ENCODE results near the gene STOML2. TPM values are rescaled to one million over a fixed set of nuclear protein-coding genes. Genes with fewer than 3 reads are reported as not detected.

STOML2 gene
- total RNA-seq, 1 experiment from 2014 or later: 214 TPM

DNA sequence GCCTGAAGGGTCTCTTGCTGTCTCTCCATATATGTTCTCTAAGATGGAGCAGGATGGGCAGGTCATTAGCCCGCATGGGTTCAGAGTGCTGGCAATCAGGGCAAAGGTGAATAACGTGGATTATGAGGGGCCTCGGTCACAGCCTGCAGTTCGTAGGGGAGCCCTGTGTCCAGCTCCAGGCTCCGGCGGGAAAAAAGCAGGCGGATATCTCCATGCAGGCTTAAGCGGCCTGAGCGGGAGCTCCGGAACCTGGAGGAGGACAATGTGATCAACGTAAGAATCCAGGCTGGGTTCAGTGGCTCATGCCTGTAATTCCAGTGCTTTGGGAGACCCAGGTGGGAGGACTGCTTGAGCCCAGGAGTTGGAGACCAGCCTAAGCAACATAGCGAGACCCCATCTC, 2.2 kb upstream of the STOML2 start:
- no peak for TF ChIP-seq RORB (CRISPR knock-in tag; IDR thresholded peaks at IDR 0.05)
- TF ChIP-seq ZNF416 (CRISPR knock-in tag; IDR thresholded peaks at IDR 0.05): no peak
- no peak for TF ChIP-seq SMAD4 (CRISPR knock-in tag; IDR thresholded peaks at IDR 0.05)
- TF ChIP-seq, protein P1, sequence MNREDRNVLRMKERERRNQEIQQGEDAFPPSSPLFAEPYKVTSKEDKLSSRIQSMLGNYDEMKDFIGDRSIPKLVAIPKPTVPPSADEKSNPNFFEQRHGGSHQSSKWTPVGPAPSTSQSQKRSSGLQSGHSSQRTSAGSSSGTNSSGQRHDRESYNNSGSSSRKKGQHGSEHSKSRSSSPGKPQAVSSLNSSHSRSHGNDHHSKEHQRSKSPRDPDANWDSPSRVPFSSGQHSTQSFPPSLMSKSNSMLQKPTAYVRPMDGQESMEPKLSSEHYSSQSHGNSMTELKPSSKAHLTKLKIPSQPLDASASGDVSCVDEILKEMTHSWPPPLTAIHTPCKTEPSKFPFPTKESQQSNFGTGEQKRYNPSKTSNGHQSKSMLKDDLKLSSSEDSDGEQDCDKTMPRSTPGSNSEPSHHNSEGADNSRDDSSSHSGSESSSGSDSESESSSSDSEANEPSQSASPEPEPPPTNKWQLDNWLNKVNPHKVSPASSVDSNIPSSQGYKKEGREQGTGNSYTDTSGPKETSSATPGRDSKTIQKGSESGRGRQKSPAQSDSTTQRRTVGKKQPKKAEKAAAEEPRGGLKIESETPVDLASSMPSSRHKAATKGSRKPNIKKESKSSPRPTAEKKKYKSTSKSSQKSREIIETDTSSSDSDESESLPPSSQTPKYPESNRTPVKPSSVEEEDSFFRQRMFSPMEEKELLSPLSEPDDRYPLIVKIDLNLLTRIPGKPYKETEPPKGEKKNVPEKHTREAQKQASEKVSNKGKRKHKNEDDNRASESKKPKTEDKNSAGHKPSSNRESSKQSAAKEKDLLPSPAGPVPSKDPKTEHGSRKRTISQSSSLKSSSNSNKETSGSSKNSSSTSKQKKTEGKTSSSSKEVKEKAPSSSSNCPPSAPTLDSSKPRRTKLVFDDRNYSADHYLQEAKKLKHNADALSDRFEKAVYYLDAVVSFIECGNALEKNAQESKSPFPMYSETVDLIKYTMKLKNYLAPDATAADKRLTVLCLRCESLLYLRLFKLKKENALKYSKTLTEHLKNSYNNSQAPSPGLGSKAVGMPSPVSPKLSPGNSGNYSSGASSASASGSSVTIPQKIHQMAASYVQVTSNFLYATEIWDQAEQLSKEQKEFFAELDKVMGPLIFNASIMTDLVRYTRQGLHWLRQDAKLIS (CRISPR knock-in tag; IDR thresholded peaks at IDR 0.05; ENCODE audit: borderline replicate concordance): no peak
- no peak for TF ChIP-seq ZNF219 (CRISPR knock-in tag; IDR thresholded peaks at IDR 0.05; ENCODE audit: borderline replicate concordance)
- TF ChIP-seq, protein P2, sequence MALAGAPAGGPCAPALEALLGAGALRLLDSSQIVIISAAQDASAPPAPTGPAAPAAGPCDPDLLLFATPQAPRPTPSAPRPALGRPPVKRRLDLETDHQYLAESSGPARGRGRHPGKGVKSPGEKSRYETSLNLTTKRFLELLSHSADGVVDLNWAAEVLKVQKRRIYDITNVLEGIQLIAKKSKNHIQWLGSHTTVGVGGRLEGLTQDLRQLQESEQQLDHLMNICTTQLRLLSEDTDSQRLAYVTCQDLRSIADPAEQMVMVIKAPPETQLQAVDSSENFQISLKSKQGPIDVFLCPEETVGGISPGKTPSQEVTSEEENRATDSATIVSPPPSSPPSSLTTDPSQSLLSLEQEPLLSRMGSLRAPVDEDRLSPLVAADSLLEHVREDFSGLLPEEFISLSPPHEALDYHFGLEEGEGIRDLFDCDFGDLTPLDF (CRISPR knock-in tag; IDR thresholded peaks at IDR 0.05): no peak
- no peak for TF ChIP-seq HMGA2 (CRISPR knock-in tag; IDR thresholded peaks at IDR 0.05)
- no peak for TF ChIP-seq ZNF263 (CRISPR knock-in tag; IDR thresholded peaks at IDR 0.05; ENCODE audit: low read depth)
- TF ChIP-seq ELF4 (CRISPR knock-in tag; IDR thresholded peaks at IDR 0.05; ENCODE audit: low read depth): no peak
- TF ChIP-seq, protein P3, sequence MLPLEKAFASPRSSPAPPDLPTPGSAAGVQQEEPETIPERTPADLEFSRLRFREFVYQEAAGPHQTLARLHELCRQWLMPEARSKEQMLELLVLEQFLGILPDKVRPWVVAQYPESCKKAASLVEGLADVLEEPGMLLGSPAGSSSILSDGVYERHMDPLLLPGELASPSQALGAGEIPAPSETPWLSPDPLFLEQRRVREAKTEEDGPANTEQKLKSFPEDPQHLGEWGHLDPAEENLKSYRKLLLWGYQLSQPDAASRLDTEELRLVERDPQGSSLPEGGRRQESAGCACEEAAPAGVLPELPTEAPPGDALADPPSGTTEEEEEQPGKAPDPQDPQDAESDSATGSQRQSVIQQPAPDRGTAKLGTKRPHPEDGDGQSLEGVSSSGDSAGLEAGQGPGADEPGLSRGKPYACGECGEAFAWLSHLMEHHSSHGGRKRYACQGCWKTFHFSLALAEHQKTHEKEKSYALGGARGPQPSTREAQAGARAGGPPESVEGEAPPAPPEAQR (CRISPR knock-in tag; IDR thresholded peaks at IDR 0.05): no peak
- TF ChIP-seq EMX1 (CRISPR knock-in tag; IDR thresholded peaks at IDR 0.05): no peak
- TF ChIP-seq, protein P4, sequence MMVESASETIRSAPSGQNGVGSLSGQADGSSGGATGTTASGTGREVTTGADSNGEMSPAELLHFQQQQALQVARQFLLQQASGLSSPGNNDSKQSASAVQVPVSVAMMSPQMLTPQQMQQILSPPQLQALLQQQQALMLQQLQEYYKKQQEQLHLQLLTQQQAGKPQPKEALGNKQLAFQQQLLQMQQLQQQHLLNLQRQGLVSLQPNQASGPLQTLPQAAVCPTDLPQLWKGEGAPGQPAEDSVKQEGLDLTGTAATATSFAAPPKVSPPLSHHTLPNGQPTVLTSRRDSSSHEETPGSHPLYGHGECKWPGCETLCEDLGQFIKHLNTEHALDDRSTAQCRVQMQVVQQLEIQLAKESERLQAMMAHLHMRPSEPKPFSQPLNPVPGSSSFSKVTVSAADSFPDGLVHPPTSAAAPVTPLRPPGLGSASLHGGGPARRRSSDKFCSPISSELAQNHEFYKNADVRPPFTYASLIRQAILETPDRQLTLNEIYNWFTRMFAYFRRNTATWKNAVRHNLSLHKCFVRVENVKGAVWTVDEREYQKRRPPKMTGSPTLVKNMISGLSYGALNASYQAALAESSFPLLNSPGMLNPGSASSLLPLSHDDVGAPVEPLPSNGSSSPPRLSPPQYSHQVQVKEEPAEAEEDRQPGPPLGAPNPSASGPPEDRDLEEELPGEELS (CRISPR knock-in tag; IDR thresholded peaks at IDR 0.05): no peak
- no peak for TF ChIP-seq RELA (CRISPR knock-in tag; IDR thresholded peaks at IDR 0.05; ENCODE audit: borderline replicate concordance)
- TF ChIP-seq, protein P5, sequence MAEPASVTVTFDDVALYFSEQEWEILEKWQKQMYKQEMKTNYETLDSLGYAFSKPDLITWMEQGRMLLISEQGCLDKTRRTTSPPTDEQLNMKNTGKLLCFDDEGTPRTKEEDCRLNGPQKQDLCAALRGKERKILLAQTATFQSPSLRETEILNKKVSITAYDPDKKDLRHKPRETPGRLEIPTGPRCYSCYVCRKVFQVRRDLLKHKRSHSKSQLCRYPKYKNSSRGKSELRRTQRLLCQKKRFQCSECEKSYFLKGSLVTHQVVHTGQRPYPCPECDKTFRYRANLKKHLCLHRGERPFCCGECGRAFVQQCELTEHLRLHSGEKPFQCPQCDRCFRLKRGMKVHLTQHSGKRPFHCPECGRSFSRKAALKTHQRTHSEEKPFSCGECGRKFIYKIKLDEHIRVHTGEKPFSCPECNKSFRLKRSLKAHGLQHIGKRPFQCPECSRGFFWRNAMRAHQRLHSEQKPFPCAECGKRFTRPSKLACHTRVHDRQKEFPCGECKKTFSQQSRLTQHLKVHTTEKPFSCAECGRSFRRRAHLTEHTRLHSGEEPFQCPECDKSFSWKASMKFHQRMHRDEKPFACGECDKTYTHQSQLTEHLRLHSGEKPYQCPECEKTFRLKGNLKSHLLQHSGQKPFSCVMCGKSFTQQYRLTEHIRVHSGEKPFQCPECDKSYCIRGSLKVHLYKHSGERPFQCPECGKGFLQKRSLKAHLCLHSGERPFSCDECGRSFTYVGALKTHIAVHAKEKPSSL (CRISPR knock-in tag; conservative IDR thresholded peaks at IDR 0.05): no peak
- POLR2A ChIA-PET: no interaction called here
- H3K4me3 Mint-ChIP-seq: 0 out of 2 replicates have a peak overlapping the region, but pooled peaks have one; percentile 5

DNA sequence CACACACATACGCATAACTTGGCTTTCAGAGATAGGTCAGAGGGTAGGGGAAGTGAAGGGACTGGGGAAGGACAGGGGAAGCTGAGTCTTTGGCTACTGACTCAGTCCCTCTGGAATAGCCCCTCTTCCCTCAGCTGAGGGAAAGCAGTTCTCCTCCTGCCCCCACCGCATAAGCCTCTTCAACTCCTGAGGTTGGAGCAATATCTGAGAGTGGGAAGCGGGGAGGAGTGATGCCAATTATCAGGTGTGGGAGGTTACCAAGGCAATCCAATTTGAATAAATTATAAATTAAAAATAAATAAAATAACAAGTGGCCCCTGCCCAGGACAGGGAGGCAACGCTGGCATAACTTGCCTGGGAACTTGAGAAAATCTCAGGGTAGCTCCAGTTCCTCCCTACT, 1.7 kb upstream of the STOML2 start:
- DNase-seq (ENCODE audit: low spot score): no peak
- H3K27me3 Mint-ChIP-seq (ENCODE audit: low read depth): no peaks in the 10 kb centered on the region
- no peaks in the 10 kb centered on the region for H3K9me3 Mint-ChIP-seq
- H3K27ac Mint-ChIP-seq: peak overlapping the region; percentile 99; the same call in 1 of the 2 replicates
- H3K4me3 Mint-ChIP-seq: peak overlapping the region; percentile 96; the same call in 1 of the 2 replicates
- no peak for ATAC-seq
- ChIA-PET POLR2A (interaction anchor here (2.7 kb wide), 1 partner anchor 33 kb away, joined by 15 read pairs; the partner anchor contains the start of gene VCP), CTCF (interaction anchor here (1.6 kb wide), 1 partner anchor 449 kb away, joined by 6 read pairs; no protein-coding TSS in a partner anchor)
- peaks cover 19% of the 10 kb centered on the region for H3K36me3 Mint-ChIP-seq
- H3K4me1 Mint-ChIP-seq: peaks cover 16% of the 10 kb centered on the region
- TF ChIP-seq TEAD4 (CRISPR knock-in tag; IDR thresholded peaks at IDR 0.05) (no peak), PRRX2 (CRISPR knock-in tag; IDR thresholded peaks at IDR 0.05) (no peak), SP1 (CRISPR knock-in tag; conservative IDR thresholded peaks at IDR 0.05) (no peak)
- TF ChIP-seq, protein P6, sequence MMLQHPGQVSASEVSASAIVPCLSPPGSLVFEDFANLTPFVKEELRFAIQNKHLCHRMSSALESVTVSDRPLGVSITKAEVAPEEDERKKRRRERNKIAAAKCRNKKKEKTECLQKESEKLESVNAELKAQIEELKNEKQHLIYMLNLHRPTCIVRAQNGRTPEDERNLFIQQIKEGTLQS (CRISPR knock-in tag; conservative IDR thresholded peaks at IDR 0.05): no peak
- TF ChIP-seq, protein P7, sequence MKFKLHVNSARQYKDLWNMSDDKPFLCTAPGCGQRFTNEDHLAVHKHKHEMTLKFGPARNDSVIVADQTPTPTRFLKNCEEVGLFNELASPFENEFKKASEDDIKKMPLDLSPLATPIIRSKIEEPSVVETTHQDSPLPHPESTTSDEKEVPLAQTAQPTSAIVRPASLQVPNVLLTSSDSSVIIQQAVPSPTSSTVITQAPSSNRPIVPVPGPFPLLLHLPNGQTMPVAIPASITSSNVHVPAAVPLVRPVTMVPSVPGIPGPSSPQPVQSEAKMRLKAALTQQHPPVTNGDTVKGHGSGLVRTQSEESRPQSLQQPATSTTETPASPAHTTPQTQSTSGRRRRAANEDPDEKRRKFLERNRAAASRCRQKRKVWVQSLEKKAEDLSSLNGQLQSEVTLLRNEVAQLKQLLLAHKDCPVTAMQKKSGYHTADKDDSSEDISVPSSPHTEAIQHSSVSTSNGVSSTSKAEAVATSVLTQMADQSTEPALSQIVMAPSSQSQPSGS (CRISPR knock-in tag; IDR thresholded peaks at IDR 0.05; ENCODE audit: borderline replicate concordance, low read depth): no peak

More for the DNA sequence above, 2.2 kb upstream of the STOML2 start:
- no peak for DNase-seq (ENCODE audit: low spot score)
- ATAC-seq: no peak
- CTCF ChIA-PET: no interaction called here
- Mint-ChIP-seq H3K36me3 (peaks cover 14% of the 10 kb centered on the region), H3K27me3 (ENCODE audit: low read depth) (no peaks in the 10 kb centered on the region), H3K4me1 (peaks cover 16% of the 10 kb centered on the region), H3K27ac (no peak overlapping the region), H3K9me3 (no peaks in the 10 kb centered on the region)

Data from WTC11 (cell line).